Prostate gland (tissue), 2 donors: ENCODE measurements around the gene KANK2.

ENCODE experiments used
- POLR2A ChIP-seq: fragments of 450-650 bp; IDR thresholded peaks from one replicate; pipeline ENCODE4 v1.6.1; 2016; ENCODE audit warnings: antibody characterized with exemption, mild to moderate bottlenecking
- POLR2AphosphoS5 ChIP-seq: sonication (generic); formaldehyde crosslinking; IDR thresholded peaks from one replicate; pipeline ENCODE4 v1.6.1; 2017; ENCODE audit warnings: antibody characterized with exemption
- TF ChIP-seq, protein P1 (sequence below), 4 experiments: fragments of 200-600 bp in 2 of 4; fragments of 450-650 bp in 2 of 4; sonication (generic) in 2 of 4; IDR thresholded peaks; 1 replicate in 3 of 4; 2 replicates in 1 of 4; pipeline ENCODE4 v1.5.1; 2016 to 2019; ENCODE audit warnings: antibody characterized with exemption in 4 of 4, mild to moderate bottlenecking in 2 of 4, moderate library complexity in 2 of 4

DNA sequence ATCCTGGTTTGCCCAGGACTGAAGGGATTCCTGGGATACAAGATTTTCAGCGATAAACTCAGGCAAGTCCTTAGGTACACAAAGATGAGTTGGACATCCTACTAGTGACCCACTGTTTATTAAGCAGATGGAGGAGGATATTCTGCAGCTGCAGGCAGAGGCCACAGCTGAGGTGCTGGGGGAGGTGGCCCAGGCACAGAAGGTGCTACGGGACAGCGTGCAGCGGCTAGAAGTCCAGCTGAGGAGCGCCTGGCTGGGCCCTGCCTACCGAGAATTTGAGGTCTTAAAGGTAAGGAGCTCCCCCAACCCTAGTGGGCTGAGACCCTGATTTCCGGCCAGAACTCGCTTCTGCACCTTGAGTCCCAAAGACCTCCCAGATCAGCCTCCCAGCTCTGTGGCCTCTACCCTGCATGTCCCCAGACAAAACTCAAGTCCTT lies 42.7 kb upstream of the KANK2 start:
- TF ChIP-seq POLR2A (no peak), POLR2AphosphoS5 (no peak)
- TF ChIP-seq, protein P1, sequence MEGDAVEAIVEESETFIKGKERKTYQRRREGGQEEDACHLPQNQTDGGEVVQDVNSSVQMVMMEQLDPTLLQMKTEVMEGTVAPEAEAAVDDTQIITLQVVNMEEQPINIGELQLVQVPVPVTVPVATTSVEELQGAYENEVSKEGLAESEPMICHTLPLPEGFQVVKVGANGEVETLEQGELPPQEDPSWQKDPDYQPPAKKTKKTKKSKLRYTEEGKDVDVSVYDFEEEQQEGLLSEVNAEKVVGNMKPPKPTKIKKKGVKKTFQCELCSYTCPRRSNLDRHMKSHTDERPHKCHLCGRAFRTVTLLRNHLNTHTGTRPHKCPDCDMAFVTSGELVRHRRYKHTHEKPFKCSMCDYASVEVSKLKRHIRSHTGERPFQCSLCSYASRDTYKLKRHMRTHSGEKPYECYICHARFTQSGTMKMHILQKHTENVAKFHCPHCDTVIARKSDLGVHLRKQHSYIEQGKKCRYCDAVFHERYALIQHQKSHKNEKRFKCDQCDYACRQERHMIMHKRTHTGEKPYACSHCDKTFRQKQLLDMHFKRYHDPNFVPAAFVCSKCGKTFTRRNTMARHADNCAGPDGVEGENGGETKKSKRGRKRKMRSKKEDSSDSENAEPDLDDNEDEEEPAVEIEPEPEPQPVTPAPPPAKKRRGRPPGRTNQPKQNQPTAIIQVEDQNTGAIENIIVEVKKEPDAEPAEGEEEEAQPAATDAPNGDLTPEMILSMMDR (IDR thresholded peaks at IDR 0.05) = no peak
